Endodermal cell (in vitro differentiated cells): ENCODE data around the gene CDON. TPM values are rescaled to one million over a fixed set of nuclear protein-coding genes. Genes with fewer than 3 reads are reported as not detected.

Experiments
- DNase-seq: peaks from one replicate; pipeline ENCODE4 v3.0.0-alpha.2; 2017
- H3K27ac ChIP-seq: 2 replicates; pipeline ENCODE4 v1.5.1; 2013; ENCODE audit warnings: mild to moderate bottlenecking, low read depth, low read length, moderate library complexity
- H3K27me3 ChIP-seq: 2 replicates; pipeline ENCODE4 v1.6.1; 2013; ENCODE audit warnings: mild to moderate bottlenecking, low read length, moderate library complexity; ENCODE audit not compliant: insufficient read depth, control insufficient read depth, poor library complexity, severe bottlenecking
- H3K36me3 ChIP-seq: 2 replicates; pipeline ENCODE4 v1.7.0; 2013; ENCODE audit warnings: mild to moderate bottlenecking, low read length, moderate library complexity; ENCODE audit not compliant: control insufficient read depth, insufficient read depth
- H3K4me1 ChIP-seq: one replicate; pipeline ENCODE4 v1.7.0; 2013; ENCODE audit warnings: low read length; ENCODE audit not compliant: control insufficient read depth, insufficient read depth
- H3K4me3 ChIP-seq: 2 replicates; pipeline ENCODE4 v1.5.1; 2013; ENCODE audit warnings: mild to moderate bottlenecking, low read length, moderate library complexity
- H3K9ac ChIP-seq: 2 replicates; pipeline ENCODE4 v1.6.1; 2013; ENCODE audit warnings: mild to moderate bottlenecking, low read length, moderate library complexity; ENCODE audit not compliant: poor library complexity, severe bottlenecking; ENCODE audit errors: extremely low read depth
- H3K9me3 ChIP-seq: 2 replicates; pipeline ENCODE4 v1.6.1; 2013; ENCODE audit warnings: mild to moderate bottlenecking, low read length, moderate library complexity; ENCODE audit not compliant: control insufficient read depth
- H3K27ac Mint-ChIP-seq: 2 replicates; pipeline ENCODE4 v1.8.0; 2020; ENCODE audit warnings: mixed read lengths
- H3K27me3 Mint-ChIP-seq: 2 replicates; pipeline ENCODE4 v1.8.0; 2021; ENCODE audit warnings: mild to moderate bottlenecking, mixed read lengths; ENCODE audit not compliant: insufficient read depth
- H3K36me3 Mint-ChIP-seq: 2 replicates; pipeline ENCODE4 v1.8.0; 2020; ENCODE audit warnings: low read depth, mixed read lengths
- H3K4me1 Mint-ChIP-seq: 2 replicates; pipeline ENCODE4 v1.8.0; 2020; ENCODE audit warnings: mixed read lengths
- H3K4me3 Mint-ChIP-seq: 2 replicates; pipeline ENCODE4 v1.8.0; 2020; ENCODE audit warnings: mild to moderate bottlenecking, moderate library complexity, mixed read lengths
- H3K9me3 Mint-ChIP-seq: 2 replicates; pipeline ENCODE4 v1.8.0; 2020; ENCODE audit warnings: mild to moderate bottlenecking, mixed read lengths
- CTCF ChIP-seq: fragments of 200-600 bp; sonication (generic); conservative IDR thresholded peaks from 2 replicates; pipeline ENCODE4 v1.5.0; 2021; ENCODE audit warnings: antibody characterized with exemption, mild to moderate bottlenecking
- WGBS, 2 experiments: methylation state at CpG; one replicate each; pipeline versions ENCODE4 v1.1.5 to v1.1.7; 2013; ENCODE audit warnings: missing lambda C conversion rate in 2 of 2, mixed read lengths in 1 of 2; ENCODE audit not compliant: insufficient coverage in 1 of 2, insufficient read length in 1 of 2; 5-methylcytosine and 5-hydroxymethylcytosine counted together
- total RNA-seq, 2 donors: library from RNA; stranded (reverse); fragmentation: NEBNext Ultra II Directional in 1 of 2; extraction: Animal tissue kit (Norgen Biotek cat#: 25700) in 1 of 2; gene quantifications; 2 replicates in 1 of 2; 3 replicates in 1 of 2; pipeline ENCODE4 v1.2.1, GENCODE V29; 2021

CDON gene
- total RNA-seq, 2 donors from 2014 or later = 19.2 to 24.5 TPM

- Histone ChIP-seq H3K4me1 (no peaks in the 10 kb centered on the region), H3K36me3 (no peaks in the 10 kb centered on the region), H3K27me3 (no peaks in the 10 kb centered on the region), H3K4me3 (no peak overlapping the region), H3K9ac (no peak overlapping the region), H3K27ac (no peak overlapping the region), H3K9me3 (no peaks in the 10 kb centered on the region)
- H3K4me3 Mint-ChIP-seq = no peak overlapping the region
- H3K36me3 Mint-ChIP-seq = peaks cover 5% of the 10 kb centered on the region
- no peak for DNase-seq
- no peak overlapping the region for H3K27ac Mint-ChIP-seq
- H3K27me3 Mint-ChIP-seq = no peaks in the 10 kb centered on the region
- no peak for TF ChIP-seq CTCF
- H3K9me3 Mint-ChIP-seq = no peaks in the 10 kb centered on the region
- peaks cover 8% of the 10 kb centered on the region for H3K4me1 Mint-ChIP-seq
These were observed 86.5 kb downstream of the CDON start for GRCh38 chr11:125976156-125976555.

- H3K4me3 ChIP-seq = no peak overlapping the region
- H3K27me3 ChIP-seq = no peaks in the 10 kb centered on the region
- H3K4me1 ChIP-seq = no peaks in the 10 kb centered on the region
- Mint-ChIP-seq H3K27ac (no peak overlapping the region), H3K27me3 (no peaks in the 10 kb centered on the region), H3K4me3 (no peak overlapping the region), H3K4me1 (peaks cover 7% of the 10 kb centered on the region), H3K36me3 (peaks cover 5% of the 10 kb centered on the region), H3K9me3 (no peaks in the 10 kb centered on the region)
- no peak for DNase-seq
- no peak overlapping the region for H3K9ac ChIP-seq
- no peaks in the 10 kb centered on the region for H3K36me3 ChIP-seq
- no peak for TF ChIP-seq CTCF
- WGBS, 2 experiments = 95 to 100% methylated on average over 4 to 6 of the region's 6 CpGs
- H3K27ac ChIP-seq = no peak overlapping the region
- H3K9me3 ChIP-seq = no peaks in the 10 kb centered on the region
These were observed 87.0 kb downstream of the CDON start for GRCh38 chr11:125975634-125976033.

- no peaks in the 10 kb centered on the region for H3K27me3 Mint-ChIP-seq
- no peak for DNase-seq
- H3K9me3 Mint-ChIP-seq = no peaks in the 10 kb centered on the region
- no peak overlapping the region for H3K4me3 ChIP-seq
- peaks cover 5% of the 10 kb centered on the region for H3K36me3 Mint-ChIP-seq
- no peak overlapping the region for H3K27ac Mint-ChIP-seq
- H3K9ac ChIP-seq = no peak overlapping the region
- no peaks in the 10 kb centered on the region for H3K27me3 ChIP-seq
- H3K4me1 ChIP-seq = no peaks in the 10 kb centered on the region
- no peaks in the 10 kb centered on the region for H3K36me3 ChIP-seq
- H3K4me3 Mint-ChIP-seq = no peak overlapping the region
- no peak for TF ChIP-seq CTCF
- no peaks in the 10 kb centered on the region for H3K4me1 Mint-ChIP-seq
- no peaks in the 10 kb centered on the region for H3K9me3 ChIP-seq
- H3K27ac ChIP-seq = no peak overlapping the region
These were observed 88.4 kb downstream of the CDON start for GRCh38 chr11:125974284-125974683.
